NCI-H2196 treated with DMSO at 0.1 percent for 48 hours (cell line): Measurements from ENCODE around the gene TMEM179.

ENCODE experiments used
- DNase-seq: peaks from one replicate; lab custom pipeline; 2025; ENCODE audit not compliant: unreplicated experiment; lab: John Stamatoyannopoulos, UW

TMEM179 gene

DNA sequence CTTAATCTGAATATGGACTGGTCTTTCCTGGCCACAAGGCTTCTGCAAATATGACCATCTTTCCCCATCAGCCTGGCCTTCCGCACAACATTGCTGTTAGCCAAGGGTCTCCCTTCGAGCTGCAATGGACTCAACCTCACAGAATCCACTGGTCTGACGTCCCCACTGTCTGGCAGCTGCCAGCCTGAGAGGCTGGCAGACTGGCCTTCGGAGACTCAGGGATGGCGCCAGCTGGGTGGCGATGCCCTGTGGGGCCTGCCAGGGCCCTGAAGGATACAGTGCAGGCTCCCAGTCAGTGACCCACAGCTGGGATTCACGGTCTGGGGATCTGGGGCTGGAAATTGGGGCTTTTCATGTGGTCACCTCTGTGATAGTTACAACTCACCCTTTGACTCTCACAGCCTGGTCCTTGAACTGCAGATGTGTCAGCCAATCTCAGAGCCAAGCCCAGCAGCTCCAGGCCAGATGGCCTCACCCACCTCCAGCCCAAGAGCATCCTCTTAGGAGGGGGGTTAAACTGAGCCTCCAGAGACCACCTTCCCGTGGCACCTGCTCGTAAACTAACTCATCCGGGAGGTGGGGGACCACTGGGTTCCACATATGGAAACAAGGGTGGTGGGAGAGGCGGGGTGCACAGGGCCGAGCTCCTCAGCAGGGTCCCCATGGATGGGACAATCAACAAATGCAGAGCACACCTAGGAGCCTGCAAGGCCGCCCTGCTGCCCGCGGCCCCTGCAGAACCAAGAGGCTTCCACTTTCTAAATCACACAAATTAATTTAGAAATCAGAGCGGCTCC, 46.1 kb downstream of the TMEM179 start:
- DNase-seq: no peak

DNA sequence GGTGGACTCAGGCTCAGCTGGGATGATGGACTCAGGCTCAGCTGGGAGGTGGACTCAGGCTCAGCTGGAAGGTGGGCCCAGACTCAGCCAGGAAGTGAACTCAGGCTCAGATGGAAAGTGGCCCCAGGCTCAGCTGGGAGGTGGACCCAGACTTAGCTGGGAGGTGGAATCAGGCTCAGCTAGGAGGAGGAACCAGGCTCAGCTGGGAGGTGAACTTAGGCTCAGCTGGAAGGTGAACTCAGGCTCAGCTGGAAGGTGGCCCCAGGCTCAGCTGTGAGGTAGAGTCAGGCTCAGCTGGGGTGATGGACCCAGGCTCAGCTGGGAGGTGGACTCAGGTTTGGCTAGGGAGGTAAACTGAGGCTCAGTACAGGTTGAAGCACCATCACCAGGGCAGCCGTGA, 46.8 kb downstream of the TMEM179 start:
- DNase-seq: no peak

DNA sequence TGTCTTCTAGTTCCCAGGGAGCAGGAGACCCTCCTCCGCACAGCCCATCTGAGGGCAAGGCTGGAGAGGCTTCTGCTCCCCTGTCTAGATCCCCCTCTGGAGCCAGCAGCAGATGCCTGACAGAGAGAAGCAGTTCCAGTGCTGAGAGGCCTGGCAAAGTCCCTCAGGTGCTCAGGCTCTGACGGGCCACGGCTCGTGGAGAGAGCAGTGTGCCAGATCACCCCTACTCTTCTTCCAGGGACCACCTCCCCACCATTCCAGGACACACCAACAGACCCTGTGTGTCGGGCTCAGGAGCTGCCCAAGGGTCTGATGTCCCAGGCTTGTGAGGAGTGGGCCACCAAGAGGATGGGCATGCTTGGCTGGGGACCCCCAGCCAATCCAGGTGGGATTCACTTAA, 47.5 kb downstream of the TMEM179 start:
- DNase-seq: no peak

DNA sequence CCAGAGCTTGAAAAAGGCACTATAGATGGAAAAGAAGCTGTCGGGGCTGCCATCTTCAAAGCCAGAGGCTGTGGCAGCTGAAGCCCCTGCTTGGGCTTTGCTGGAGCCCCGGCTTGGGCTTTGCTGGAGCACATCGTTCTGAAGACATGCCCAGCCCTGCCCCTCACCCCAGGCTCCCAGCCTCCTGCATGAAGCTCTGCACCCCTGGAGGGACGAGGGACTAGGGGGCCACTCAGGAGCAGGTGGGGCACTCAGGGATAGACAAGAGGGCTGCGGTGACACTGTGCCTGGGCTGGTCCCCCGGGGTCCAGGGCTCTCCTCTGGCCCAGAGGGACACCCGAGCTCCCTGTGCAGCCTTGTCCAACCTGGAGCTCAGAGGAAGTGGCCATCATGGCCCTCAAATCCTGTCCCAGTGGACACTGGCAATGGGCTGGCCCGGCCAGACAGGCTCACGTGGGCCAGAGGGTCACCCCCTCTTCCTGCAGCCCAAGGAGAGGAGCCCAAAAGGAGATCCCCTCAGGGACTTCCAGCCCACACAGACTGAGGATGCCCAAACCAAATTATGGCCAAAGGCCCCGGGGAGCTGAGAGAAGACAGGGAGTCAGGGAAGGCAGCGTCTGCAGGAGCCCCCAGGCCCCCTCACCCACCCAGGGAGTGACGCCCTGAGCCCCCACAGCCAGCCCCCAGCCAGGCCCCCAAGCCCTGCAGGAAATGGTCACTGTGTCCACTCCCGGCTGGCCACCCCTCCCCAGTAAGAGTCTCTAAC, 48.1 kb downstream of the TMEM179 start:
- no peak for DNase-seq

DNA sequence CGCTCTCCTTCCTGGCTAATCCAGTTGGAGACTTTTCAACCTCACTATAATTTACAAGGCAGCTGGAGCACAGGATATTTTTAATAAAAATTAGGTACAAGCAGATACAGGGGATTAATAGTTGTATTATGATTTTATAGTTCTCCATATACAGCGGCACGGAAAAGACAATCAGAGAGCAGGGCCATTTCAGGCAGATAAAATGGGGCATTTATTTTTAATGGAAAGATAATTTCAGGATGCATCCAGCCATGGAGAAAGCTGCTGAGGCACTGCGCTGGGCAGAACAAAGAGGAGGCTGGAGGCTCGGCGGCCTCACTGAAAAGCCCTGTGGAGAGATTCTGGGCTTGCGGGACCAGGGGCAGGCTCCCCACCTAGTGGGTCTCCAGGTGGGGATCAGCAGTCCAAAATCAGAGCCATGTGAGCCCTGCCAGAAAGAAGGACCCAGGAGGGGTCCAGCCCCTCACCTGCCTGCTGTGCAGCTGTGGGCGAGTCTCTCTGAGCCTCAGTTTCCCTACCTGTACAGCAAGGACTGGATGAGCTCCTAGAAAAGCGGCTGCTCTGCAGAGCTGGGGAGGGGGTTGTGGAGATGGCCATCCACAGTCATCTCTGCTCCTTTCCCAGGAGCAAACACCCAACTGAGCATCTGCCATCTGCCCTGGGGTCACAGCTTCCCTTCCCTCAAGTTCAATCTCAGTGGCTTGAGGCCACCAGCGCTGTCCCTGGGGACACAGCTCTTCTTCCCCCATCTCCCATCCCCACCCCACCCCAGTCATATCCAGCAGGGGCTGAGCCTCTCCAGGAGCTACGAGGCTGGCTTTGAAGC, 48.9 kb downstream of the TMEM179 start:
- DNase-seq: no peak

DNA sequence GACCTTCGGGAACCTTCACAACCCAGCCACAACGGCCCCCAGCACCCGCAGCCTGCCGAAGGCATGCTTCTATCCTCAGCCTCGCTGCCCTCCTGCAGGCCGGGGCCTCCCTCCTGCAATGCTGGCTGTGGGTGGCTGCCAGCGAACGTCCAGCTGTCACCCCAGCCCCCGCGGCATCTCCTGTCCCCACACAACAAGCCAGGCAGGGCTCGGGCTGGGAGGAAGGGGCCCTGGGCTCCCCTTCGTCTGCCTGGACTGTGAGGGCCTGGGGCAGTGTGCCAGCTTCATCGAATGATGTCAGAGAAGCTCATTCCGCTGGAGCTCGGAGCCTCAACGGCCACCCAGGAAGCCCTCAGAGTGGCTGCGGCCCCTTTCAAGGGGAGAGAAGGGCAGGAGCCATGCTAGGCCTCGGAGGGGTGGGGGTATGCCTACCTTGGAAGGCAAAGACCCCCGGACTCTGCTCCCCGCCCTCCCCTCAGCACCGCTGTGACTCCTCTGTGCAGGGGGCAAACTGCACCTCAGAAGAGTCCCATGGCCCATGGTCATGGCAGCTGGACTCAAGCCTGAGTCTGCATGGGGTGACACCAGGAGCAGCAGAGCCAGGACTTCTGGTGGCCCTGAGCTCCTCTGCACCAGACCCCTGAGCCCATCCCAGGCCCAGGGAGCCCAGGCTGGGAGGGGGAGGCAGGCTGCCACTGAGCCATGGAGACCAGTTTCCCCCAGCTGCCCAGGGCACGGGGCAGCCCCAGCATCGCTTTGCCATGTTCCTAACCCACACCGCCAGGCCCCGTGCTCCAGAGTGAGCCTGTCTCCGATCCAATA, 49.8 kb downstream of the TMEM179 start:
- DNase-seq: no peak

DNA sequence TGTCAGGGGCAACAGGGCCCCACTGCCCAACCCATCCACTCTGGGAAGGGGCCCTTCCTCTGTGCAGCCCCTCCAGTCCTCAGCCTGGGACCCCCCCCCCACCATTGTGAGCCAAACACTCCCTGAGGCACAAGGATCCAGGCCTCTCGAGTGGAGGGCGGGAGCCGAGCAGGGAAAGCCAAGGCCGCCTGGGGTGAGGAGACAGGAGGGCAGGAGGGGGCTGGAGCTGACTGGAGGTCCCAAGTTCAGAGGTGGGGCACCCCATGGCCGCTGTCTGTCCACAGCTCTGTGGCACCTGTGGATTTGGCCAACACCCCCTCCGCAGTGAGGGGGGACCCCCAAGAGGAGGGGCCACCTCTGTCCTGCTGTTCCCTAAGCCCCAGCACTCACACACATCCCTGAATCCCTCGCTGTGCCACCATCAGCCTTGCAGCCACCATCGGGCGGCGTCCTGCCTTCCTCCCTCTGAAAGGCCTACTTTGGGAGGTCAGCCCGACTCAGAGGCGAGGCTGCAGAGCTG, 50.4 kb downstream of the TMEM179 start:
- DNase-seq: no peak

DNA sequence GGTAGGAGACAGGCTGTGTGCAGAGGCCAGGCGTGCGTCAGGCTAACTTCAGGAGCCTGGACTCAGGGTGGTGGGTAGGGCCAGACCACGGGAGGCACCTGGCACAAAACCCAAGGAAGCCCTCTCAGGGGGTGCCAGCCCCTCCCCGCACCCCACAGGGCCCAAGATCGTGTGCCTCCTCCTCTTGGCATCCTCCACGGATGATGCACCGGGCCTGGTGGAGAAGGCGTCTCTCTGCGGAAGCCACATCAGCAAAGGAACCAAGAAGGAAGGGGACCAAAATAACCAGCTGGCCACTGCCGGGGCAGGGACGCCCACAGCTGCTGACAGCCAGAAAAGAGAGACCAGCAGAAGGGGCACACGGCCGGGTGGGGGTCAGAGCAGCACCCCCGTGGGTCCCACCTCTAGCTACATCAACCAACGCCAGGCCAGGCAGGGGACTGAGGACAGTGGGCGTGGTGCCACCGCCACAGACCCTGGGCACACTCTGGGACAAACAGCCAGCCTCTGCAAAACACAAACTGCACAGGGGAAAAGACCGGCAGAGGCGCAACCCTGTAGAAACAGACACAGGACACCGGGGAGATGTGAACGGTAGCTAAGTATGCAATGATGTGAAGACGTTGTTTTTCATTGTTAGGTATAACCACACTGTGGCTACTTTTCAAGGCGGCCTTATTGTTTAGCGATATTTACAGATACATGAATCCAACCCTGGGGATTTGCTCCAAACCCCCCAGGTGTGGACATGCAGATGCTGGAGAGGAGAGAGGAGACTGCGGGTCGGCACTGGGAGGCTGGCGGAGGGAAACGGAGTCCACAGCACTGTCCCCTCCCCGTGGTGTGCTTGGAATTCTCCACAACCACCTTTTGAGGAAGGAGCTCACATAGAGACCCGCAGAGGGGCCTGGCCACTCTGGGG, 51.1 kb downstream of the TMEM179 start:
- no peak for DNase-seq

DNA sequence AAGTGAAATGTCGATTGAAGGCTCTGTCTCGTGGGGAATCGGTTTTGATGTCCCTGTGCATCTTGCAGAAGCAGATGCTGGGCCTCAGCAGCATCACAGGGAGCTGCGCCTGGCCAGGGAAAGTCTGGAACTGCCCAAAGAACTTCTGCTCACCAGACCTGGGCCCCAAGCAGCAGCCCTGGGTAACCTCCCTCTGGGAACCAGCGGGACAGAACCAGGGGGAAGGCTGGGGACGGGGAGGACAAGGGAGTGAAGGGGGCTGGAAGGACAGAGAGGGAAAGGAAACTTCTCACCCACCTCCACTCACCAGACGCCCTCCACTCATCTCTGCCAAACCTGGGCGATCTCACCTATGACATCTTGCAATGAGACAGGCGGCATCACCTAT, 51.8 kb downstream of the TMEM179 start:
- DNase-seq: no peak

DNA sequence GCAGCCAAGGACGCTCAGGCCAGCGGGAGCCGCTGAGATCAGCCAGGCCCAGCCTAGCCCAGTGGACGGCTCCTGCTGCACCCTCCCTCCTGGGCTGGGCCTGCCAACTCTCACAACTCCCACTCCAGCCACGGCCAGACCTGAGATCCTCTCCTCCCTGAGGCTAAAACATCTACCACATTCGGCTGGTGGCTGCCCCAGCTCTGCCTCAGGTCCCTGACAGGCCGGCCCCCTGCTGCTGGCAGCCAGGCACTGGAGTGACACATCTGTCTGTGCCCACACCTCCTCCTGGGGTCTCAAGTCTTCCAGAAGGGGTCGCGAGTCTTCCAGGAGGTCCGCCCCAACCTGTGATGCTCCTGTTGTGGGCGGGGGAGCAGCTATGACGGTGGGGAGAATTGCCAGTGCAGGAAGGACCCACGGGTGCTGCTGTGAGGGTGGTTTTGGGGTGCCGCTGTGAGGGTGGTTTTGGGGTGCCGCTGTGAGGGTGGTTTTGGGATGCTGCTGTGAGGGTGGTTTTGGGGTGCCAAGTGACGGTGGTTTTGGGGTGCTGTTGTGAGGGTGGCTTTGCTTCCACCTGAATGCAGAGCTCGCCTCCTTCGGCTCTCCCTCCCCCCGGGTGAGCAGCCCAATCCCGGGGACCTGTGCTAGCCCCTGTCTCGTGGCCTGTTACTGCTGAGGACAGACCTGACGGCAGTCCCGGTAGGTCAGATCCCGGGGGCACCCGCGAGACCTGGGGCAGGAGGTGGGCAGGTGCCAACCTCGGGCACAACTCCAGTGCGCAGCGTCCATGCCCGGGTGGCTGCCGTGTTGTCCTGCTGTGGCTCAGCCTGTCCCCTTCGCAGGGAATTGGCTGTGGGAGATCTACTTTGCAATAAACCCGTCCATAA, 52.5 kb downstream of the TMEM179 start:
- no peak for DNase-seq

DNA sequence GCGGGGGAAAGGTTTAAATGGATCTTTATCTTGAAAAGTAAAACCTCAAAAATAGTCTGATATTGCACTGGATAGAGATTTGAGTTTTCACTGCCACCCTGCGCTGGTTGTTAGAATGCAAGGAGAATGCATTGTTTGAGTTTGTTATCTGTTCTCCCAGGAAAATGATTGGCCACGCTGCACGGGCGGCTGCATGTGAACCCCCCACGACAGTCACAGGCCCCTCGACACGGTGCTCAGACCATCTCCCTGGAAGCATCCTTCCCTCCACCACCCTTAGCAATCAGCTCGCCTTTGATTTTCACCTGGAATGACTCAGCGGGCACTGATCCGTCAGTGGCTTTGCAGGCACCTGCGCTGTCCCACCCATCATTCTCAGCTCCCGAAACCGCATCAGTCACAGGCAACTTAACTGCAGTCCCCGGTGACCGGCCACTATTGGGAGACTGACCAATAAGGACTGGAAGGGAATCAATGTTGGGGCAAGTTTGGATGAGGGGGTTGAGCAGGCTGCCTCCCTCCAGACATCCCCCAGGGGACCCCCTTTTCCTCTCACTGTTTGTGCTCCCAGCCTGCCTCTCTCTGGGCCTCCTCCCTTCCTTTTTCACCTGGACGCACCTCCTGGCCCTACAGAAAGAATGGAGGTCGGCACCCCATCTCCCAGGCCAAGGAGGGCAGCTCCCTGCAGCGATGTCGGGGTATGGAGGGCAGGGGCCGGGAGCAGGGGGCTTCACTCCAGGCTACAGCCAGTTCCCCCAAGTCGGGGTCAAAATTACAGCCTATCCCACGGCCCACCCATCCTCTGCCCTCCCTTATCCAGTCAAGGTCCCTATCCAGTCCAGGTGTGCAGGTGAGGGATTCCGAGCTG, 53.5 kb downstream of the TMEM179 start:
- no peak for DNase-seq

DNA sequence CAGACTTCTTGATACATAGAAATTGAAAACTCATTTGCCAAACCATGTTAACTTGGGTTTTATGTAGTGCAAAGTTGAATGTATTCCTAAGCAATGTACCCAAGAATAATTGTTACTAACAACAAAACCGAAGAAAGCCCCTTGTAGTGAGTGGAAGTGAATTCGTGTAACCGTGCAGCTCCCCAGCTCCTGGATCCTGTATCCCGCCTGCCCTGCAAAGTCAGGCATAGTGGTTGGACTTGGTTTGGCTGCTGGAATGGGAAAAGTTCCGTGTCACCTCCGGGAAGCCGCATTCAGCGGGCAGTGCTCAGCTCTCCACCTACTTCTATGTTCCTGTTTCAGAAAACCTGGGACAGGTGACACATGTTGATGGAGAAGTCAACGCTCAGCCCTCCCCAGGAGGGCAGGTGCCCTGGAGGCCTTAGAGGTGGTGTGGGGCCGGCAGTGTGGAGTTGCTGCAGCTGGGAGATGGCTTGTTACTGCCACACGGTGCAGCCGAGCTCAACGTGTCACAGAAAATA, 54.2 kb downstream of the TMEM179 start:
- no peak for DNase-seq

DNA sequence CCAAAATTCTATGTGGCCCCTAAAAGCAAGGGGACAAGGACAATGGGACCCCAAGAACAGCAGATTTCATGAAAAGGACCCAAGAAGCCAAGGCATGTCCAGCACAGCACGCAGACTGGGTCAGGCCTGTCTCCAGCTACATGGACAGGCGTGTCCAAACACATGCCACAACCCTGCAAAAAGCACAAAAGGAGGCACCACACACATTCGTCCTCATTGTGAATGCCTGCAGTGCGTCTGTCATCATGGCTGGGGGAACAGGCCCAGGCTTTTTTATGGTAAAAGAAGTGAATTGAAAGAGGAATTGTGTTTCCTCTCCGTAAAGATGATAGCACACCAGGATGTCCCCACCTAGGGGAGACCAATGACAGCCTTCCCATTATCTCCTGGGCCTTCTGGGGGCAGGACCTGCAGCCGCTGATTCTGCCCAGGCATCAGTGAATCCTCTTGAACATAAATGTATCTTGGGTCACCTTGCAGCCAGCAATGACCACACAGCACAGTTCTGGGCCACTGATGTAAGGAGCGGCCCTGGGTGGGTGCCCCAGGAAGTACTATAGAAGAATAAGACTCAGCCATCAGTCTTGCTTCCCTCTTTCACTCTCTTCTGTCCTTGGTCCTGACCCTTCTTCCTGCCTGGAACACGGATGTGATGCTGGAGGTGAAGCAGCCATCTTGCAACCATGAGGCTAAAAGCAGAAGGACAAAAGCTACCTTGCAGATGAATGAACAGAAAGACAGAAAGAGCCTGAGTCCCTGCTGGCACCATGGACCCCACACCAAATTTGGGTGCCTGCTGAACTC, 54.8 kb downstream of the TMEM179 start:
- DNase-seq: no peak

DNA sequence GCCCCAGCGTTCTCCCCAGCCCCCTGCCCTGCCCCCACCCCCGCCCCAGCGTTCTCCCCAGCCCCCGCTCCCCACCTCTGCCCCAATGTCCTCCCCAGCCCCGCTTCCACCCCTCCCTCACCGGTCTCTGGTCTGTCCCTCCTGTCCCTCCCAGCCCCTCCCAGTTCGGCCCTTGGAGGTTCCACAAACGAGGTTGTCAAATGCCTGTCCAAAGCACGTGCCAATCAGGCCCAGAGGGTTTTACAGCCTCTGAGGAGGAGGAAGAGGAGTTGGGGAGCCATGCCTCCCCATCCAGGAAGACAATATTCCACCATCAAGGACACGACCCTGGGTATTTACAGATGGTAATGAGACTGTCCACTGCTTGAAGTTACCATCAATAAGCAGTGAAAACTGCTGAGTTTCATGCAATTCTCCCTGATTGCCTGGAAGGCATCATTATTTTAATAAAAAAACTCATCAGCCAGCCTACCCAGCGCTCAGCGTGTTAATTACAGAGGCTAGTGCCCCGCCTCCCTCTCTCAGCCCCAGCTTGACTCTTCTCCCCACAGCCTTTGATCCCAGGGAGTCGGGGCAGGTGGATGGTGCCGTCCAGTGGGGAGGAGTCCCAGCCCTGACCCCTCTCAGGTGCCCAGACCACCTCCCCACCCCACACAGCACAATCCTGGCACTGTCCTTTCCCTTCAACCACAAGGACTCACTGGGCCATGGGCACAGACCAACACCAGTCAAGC, 55.6 kb downstream of the TMEM179 start:
- no peak for DNase-seq

DNA sequence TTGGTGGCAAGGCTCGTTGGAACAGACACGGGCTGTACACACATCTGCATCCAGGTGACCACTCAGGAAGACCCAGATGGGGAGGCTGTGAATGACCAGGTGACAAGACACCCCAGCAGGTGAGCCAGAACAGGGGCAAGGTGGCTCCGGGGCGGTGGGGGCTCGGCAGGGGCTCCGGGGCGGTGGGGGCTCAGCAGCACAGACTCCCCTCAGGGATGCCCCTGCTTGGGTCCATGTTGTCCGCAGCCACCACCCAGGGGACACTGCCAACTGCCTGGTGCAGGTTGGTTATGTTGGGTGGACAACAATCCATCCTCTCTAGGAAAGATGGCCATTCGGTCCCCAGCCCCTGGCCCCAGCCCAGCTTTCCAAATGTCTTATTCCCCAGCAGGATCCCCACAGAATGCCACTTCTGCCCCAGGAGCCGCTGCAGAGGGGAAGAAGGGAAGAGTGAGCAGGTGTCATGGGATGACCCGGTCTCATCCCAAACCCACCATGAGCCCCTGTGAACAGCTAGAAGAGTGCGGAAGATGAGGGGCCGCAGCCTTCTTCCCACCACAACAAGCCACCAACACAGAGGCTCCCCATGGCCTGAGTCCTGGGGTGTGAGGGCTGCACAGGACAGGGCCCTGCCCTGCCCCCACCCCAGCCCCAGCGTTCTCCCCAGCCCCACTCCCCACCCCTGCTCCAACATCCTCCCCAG, 56.4 kb downstream of the TMEM179 start:
- no peak for DNase-seq
